Muscle of leg (tissue), 11 donors: ENCODE measurements around the gene TBC1D10B. TPM values are rescaled to one million over a fixed set of nuclear protein-coding genes. Genes with fewer than 3 reads are reported as not detected.
"Not testable (repeated sequence)": the region's sequence is repeated elsewhere in the genome, so short reads cannot be mapped to it uniquely, and the experiment has no call there.

Experiments
- DNase-seq: peaks from one replicate; pipeline ENCODE4 v3.0.0; 2013
- H3K27ac ChIP-seq: one replicate; pipeline ENCODE4 v1.5.1; 2013; ENCODE audit warnings: mild to moderate bottlenecking, low read length, control low read depth
- H3K27me3 ChIP-seq: one replicate; pipeline ENCODE4 v1.6.1; 2013; ENCODE audit warnings: low read length; ENCODE audit not compliant: control insufficient read depth, insufficient read depth
- H3K36me3 ChIP-seq: one replicate; pipeline ENCODE4 v1.6.1; 2013; ENCODE audit warnings: low read length; ENCODE audit not compliant: control insufficient read depth, insufficient read depth
- H3K4me1 ChIP-seq: one replicate; pipeline ENCODE4 v1.6.1; 2013; ENCODE audit warnings: low read length; ENCODE audit not compliant: control insufficient read depth, insufficient read depth
- H3K4me3 ChIP-seq: one replicate; pipeline ENCODE4 v1.5.1; 2013; ENCODE audit warnings: low read length, control low read depth
- H3K9me3 ChIP-seq: replicated peaks from 2 replicates; pipeline ENCODE4 v1.6.1; 2013; ENCODE audit warnings: low read depth, low read length; ENCODE audit not compliant: control insufficient read depth
- WGBS: methylation state at CpG from one replicate; pipeline ENCODE4 v1.1.5; 2013; ENCODE audit warnings: missing lambda C conversion rate; ENCODE audit not compliant: insufficient coverage; 5-methylcytosine and 5-hydroxymethylcytosine counted together
- polyA plus RNA-seq, 8 donors: library from polyadenylated mRNA; unstranded; fragments of 120-200 nt; gene quantifications; one replicate each; pipeline versions ENCODE4 v1.2.1 to v1.2.3, GENCODE V29; 2013; ENCODE audit warnings: inconsistent platforms in 1 of 8, low replicate concordance in 1 of 8; ENCODE audit not compliant: insufficient read length in 8 of 8, insufficient read depth in 1 of 8
- total RNA-seq: library from RNA; stranded (reverse); fragments of 120-200 nt; gene quantifications from one replicate; pipeline ENCODE4 v1.2.4, GENCODE V29; 2013

The TBC1D10B gene
- total and polyA plus RNA-seq, 9 donors, result 16.9 to 38.9 (median 33.1) TPM

GRCh38 chr16:30335028-30335597 is 35.2 kb downstream of the TBC1D10B start:
- peak; percentile 85 for DNase-seq
- WGBS, result 0% methylated on average over 70 of the region's 70 CpGs

DNA sequence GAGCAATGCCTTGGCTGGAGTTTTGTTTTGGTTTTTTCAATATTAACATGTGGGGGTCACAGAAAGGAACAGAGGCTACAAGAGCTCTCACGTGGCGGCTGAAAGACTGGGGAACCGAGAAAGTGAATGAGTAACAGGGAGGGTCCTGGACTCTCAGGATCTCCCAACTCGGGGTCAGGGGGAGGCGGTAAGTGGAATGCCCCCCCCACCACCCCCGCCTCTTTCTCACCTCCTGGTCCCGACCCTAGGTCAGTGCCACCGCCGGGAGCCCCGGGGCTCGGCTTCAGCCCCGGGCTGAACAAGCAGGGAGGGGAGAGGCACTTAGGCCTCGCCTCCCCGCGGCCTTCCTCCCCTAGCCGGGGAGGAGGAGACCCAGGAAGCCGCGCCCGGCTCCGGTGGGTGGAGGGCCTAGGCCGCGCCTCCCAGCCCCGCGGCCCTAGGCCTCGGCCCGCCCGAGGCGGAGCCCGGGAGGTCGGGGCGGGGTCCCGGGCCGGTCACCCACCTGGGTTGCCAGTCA is 35.8 kb downstream of the TBC1D10B start:
- H3K27me3 ChIP-seq, H3K4me1 ChIP-seq, H3K36me3 ChIP-seq, H3K9me3 ChIP-seq: not testable (repeated sequence)
- H3K4me3 ChIP-seq, result peak overlapping the region; percentile 68
- WGBS, result no CpG with 5 or more reads among the region's 33 CpGs
- peak; percentile 92 for DNase-seq
- H3K27ac ChIP-seq, result peak overlapping the region; percentile 96

More at GRCh38 chr16:30335028-30335597, 35.2 kb downstream of the TBC1D10B start:
- H3K36me3 ChIP-seq, H3K9me3 ChIP-seq, H3K4me1 ChIP-seq, H3K27me3 ChIP-seq: not testable (repeated sequence)
- Histone ChIP-seq H3K27ac (peak overlapping the region; percentile 96), H3K4me3 (peak overlapping the region; percentile 68)

DNA sequence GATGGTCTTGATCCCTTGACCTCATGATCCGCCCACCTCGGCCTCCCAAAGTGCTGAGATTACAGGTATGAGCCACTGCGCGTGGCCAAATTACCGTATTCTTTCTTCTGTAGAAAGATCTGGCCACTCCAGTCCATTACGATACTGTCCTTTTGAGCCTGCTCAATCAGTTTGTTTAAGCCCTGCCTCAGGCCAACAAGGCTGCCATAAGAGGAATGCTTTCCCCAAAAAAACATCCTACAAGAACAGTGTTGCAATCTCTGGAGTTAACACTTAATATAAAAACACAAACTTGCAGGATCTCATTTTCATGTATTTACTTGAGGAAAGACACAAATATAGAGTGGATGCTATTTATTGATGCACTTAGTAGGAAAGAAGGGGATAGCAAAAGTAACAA is 46.1 kb downstream of the TBC1D10B start:
- not testable (repeated sequence) for DNase-seq, H3K4me1 ChIP-seq, H3K27ac ChIP-seq, H3K9me3 ChIP-seq, H3K27me3 ChIP-seq, H3K4me3 ChIP-seq, H3K36me3 ChIP-seq
- 92% methylated on average over 4 of the region's 6 CpGs for WGBS

GRCh38 chr16:30318647-30319046 is 51.6 kb downstream of the TBC1D10B start:
- not testable (repeated sequence) for DNase-seq, H3K36me3 ChIP-seq, H3K4me3 ChIP-seq, H3K27me3 ChIP-seq, H3K9me3 ChIP-seq, H3K4me1 ChIP-seq, H3K27ac ChIP-seq
- no CpG with 5 or more reads among the region's 2 CpGs for WGBS

GRCh38 chr16:30310937-30311336 is 59.4 kb downstream of the TBC1D10B start:
- not testable (repeated sequence) for H3K36me3 ChIP-seq, H3K9me3 ChIP-seq, H3K4me3 ChIP-seq, H3K27me3 ChIP-seq, H3K27ac ChIP-seq, DNase-seq, H3K4me1 ChIP-seq
- WGBS, result no CpG with 5 or more reads among the region's 4 CpGs

DNA sequence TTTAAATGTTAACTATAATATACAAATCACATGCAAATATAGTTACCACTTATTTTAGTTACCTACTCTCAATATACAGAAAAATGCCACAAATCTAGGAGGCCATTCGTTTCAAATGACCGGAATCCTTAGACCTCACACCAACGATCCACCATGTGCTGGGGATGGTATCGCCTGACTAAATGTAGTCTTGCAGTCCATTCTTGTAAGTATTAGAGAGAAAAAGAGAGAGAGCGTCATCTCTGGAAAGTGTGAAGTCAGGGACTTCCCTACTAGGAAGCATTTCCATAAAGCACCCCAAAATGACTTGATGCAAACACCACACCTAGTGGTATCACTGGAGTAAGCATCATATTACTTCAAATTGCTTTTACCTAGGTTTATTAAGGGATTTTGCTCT is 61.0 kb downstream of the TBC1D10B start:
- H3K27me3 ChIP-seq, H3K4me3 ChIP-seq, H3K4me1 ChIP-seq, H3K36me3 ChIP-seq, DNase-seq, H3K9me3 ChIP-seq, H3K27ac ChIP-seq: not testable (repeated sequence)
- WGBS, result no CpG with 5 or more reads among the region's 5 CpGs

Other genes with a start within 250 kb of the TBC1D10B start
- 14.9 TPM for gene MAPK3, start 247.3 kb downstream of the TBC1D10B start, total RNA-seq
- gene MAPK3, start 247.3 kb downstream of the TBC1D10B start, polyA plus RNA-seq, result 10 to 100 TPM; 39.4 to 60.0 (median 43.1) TPM
- 4.7 TPM for gene CORO1A, start 186.9 kb downstream of the TBC1D10B start, total RNA-seq
- gene CORO1A, start 186.9 kb downstream of the TBC1D10B start, polyA plus RNA-seq, result 10 to 100 TPM; 14.1 to 28.0 (median 20.5) TPM
- 81.7 TPM for gene BOLA2B, start 176.8 kb downstream of the TBC1D10B start, total RNA-seq
- 10 to 100 TPM; 24.0 to 34.6 (median 30.5) TPM for gene BOLA2B, start 176.8 kb downstream of the TBC1D10B start, polyA plus RNA-seq
- gene SLX1A, start 176.6 kb downstream of the TBC1D10B start, total RNA-seq, result 11.9 TPM
- gene SLX1A, start 176.6 kb downstream of the TBC1D10B start, polyA plus RNA-seq, result 10 to 100 TPM; 11.1 to 27.3 (median 17.7) TPM
- gene SULT1A3, start 171.2 kb downstream of the TBC1D10B start, total RNA-seq, result 6.3 TPM
- gene SULT1A3, start 171.2 kb downstream of the TBC1D10B start, polyA plus RNA-seq, result 1 to 10 TPM; 2.2 to 6.5 (median 4.2) TPM
- gene NPIPB13, start 122.0 kb downstream of the TBC1D10B start, total RNA-seq, result 2.8 TPM
- gene NPIPB13, start 122.0 kb downstream of the TBC1D10B start, polyA plus RNA-seq, result 1 to 10 TPM; 1.8 to 8.3 (median 4.5) TPM
- gene CD2BP2, start 15.2 kb downstream of the TBC1D10B start, total RNA-seq, result 34.0 TPM
- gene CD2BP2, start 15.2 kb downstream of the TBC1D10B start, polyA plus RNA-seq, result 10 to 100 TPM; 32.3 to 44.2 (median 38.8) TPM
- 10,279 TPM for gene MYL11, start 4.3 kb upstream of the TBC1D10B start, total RNA-seq
- gene MYL11, start 4.3 kb upstream of the TBC1D10B start, polyA plus RNA-seq, result 1,000 to 10,000 TPM; 4,424 to 9,154 (median 7,934) TPM
- 0.18 TPM for gene SEPTIN1, start 12.1 kb upstream of the TBC1D10B start, total RNA-seq
- 1 to 10 TPM; 1.5 to 4.7 (median 2.5) TPM for gene SEPTIN1, start 12.1 kb upstream of the TBC1D10B start, polyA plus RNA-seq
- 5.7 TPM for gene ZNF48, start 24.9 kb upstream of the TBC1D10B start, total RNA-seq
- 1 to 10 TPM; 5.0 to 8.3 (median 6.8) TPM for gene ZNF48, start 24.9 kb upstream of the TBC1D10B start, polyA plus RNA-seq
- gene ZNF771, start 37.1 kb upstream of the TBC1D10B start, total RNA-seq, result 6.9 TPM
- gene ZNF771, start 37.1 kb upstream of the TBC1D10B start, polyA plus RNA-seq, result 1 to 10 TPM; 4.4 to 8.1 (median 7.0) TPM
- 13.0 TPM for gene DCTPP1, start 59.5 kb upstream of the TBC1D10B start, total RNA-seq
- 10 to 100 TPM; 30.1 to 36.5 (median 34.0) TPM for gene DCTPP1, start 59.5 kb upstream of the TBC1D10B start, polyA plus RNA-seq
- 3.5 TPM for gene SEPHS2, start 75.4 kb upstream of the TBC1D10B start, total RNA-seq
- 10 to 100 TPM; 15.3 to 19.8 (median 16.6) TPM for gene SEPHS2, start 75.4 kb upstream of the TBC1D10B start, polyA plus RNA-seq
- 0.89 TPM for gene ITGAL, start 102.2 kb upstream of the TBC1D10B start, total RNA-seq
- gene ITGAL, start 102.2 kb upstream of the TBC1D10B start, polyA plus RNA-seq, result 1 to 10 TPM; 1.4 to 2.8 (median 2.2) TPM
- 25.9 TPM for gene ZNF768, start 156.1 kb upstream of the TBC1D10B start, total RNA-seq
- gene ZNF768, start 156.1 kb upstream of the TBC1D10B start, polyA plus RNA-seq, result 10 to 100 TPM; 28.1 to 35.0 (median 31.4) TPM
- 8.2 TPM for gene ZNF747, start 164.4 kb upstream of the TBC1D10B start, total RNA-seq
- gene ZNF747, start 164.4 kb upstream of the TBC1D10B start, polyA plus RNA-seq, result 1 to 10 TPM; 5.9 to 7.8 (median 7.2) TPM
- 5.2 TPM for gene ZNF764, start 187.9 kb upstream of the TBC1D10B start, total RNA-seq
- gene ZNF764, start 187.9 kb upstream of the TBC1D10B start, polyA plus RNA-seq, result 1 to 10 TPM; 6.1 to 9.7 (median 7.9) TPM
- gene ZNF688, start 201.2 kb upstream of the TBC1D10B start, total RNA-seq, result 10.6 TPM
- gene ZNF688, start 201.2 kb upstream of the TBC1D10B start, polyA plus RNA-seq, result 10 to 100 TPM in 3 of 8 donors, 1 to 10 TPM in 5; 7.0 to 14.6 (median 9.3) TPM
- gene ZNF785, start 215.2 kb upstream of the TBC1D10B start, total RNA-seq, result 9.7 TPM
- 10 to 100 TPM; 10.1 to 16.6 (median 12.3) TPM for gene ZNF785, start 215.2 kb upstream of the TBC1D10B start, polyA plus RNA-seq
- gene ZNF689, start 239.9 kb upstream of the TBC1D10B start, total RNA-seq, result 5.8 TPM
- gene ZNF689, start 239.9 kb upstream of the TBC1D10B start, polyA plus RNA-seq, result 1 to 10 TPM; 7.0 to 8.7 (median 7.6) TPM